GM21390 (cell line): ENCODE measurements around the gene ABHD12.

Source experiments
- ATAC-seq: cut with Tn5 transposase; IDR thresholded peaks from one replicate; pipeline ENCODE4 v1.9.1; 2021; ENCODE audit not compliant: unreplicated experiment

ABHD12 gene

GRCh38 chr20:25308671-25309394 is 81.8 kb downstream of the ABHD12 start:
- ATAC-seq, result no peak

- no peak for ATAC-seq
Observed at GRCh38 chr20:25308083-25308491, 82.5 kb downstream of the ABHD12 start.

- no peak for ATAC-seq
Observed at GRCh38 chr20:25306991-25307903, 83.4 kb downstream of the ABHD12 start.

- no peak for ATAC-seq
Observed at GRCh38 chr20:25304025-25304549, 86.5 kb downstream of the ABHD12 start.

GRCh38 chr20:25303292-25304024 is 87.2 kb downstream of the ABHD12 start:
- no peak for ATAC-seq

- ATAC-seq, result no peak
Observed at GRCh38 chr20:25302596-25302995, 88.0 kb downstream of the ABHD12 start.

GRCh38 chr20:25301357-25301920 is 89.2 kb downstream of the ABHD12 start:
- ATAC-seq, result no peak

- ATAC-seq, result no peak
Observed at GRCh38 chr20:25300496-25301170, 90.0 kb downstream of the ABHD12 start.

GRCh38 chr20:25299806-25300205 is 90.8 kb downstream of the ABHD12 start:
- no peak for ATAC-seq

GRCh38 chr20:25297141-25297905 is 93.3 kb downstream of the ABHD12 start:
- ATAC-seq, result peak; percentile 70

GRCh38 chr20:25296094-25297093 is 94.2 kb downstream of the ABHD12 start:
- ATAC-seq, result no peak

GRCh38 chr20:25295386-25296093 is 95.1 kb downstream of the ABHD12 start:
- ATAC-seq, result no peak

- ATAC-seq, result no peak
Observed at GRCh38 chr20:25294459-25295385, 95.9 kb downstream of the ABHD12 start.

GRCh38 chr20:25293910-25294458 is 96.7 kb downstream of the ABHD12 start:
- no peak for ATAC-seq

- ATAC-seq, result no peak
Observed at GRCh38 chr20:25293507-25293906, 97.1 kb downstream of the ABHD12 start.

GRCh38 chr20:25292176-25292891 is 98.3 kb downstream of the ABHD12 start:
- no peak for ATAC-seq
